NCI-H2196 (cell line): ENCODE results near the gene ZFP30.
A peak's percentile ranks its signal among the peaks of the same experiment; 100 is the strongest.
"Not testable (repeated sequence)": the region's sequence is repeated elsewhere in the genome, so short reads cannot be mapped to it uniquely, and the experiment has no call there.

Experiments
- DNase-seq: peaks from one replicate; lab custom pipeline; 2025; ENCODE audit not compliant: unreplicated experiment; lab: John Stamatoyannopoulos, UW

Gene ZFP30

GRCh38 chr19:37655301-37655688, at the start of gene ZFP30:
TSS of gene ZFP30 (minus strand) at chr19:37655465. CDS start at chr19:37647822, 7,643 bp downstream.
- DNase-seq: peak; percentile 89

GRCh38 chr19:37699057-37699456, 43.8 kb upstream of the ZFP30 start:
- DNase-seq: no peak

GRCh38 chr19:37698216-37698615, 43.0 kb upstream of the ZFP30 start:
- no peak for DNase-seq

GRCh38 chr19:37695144-37695899, 40.1 kb upstream of the ZFP30 start:
- no peak for DNase-seq

GRCh38 chr19:37692956-37693620, 37.8 kb upstream of the ZFP30 start:
- DNase-seq: no peak

- DNase-seq: no peak
Observed at GRCh38 chr19:37691881-37692504, 36.7 kb upstream of the ZFP30 start.

- no peak for DNase-seq
Observed at GRCh38 chr19:37683520-37683919, 28.3 kb upstream of the ZFP30 start.

- no peak for DNase-seq
Observed at GRCh38 chr19:37669450-37669914, 14.2 kb upstream of the ZFP30 start.

- not testable (repeated sequence) for DNase-seq
Observed at GRCh38 chr19:37657157-37657556, 1.9 kb upstream of the ZFP30 start.

GRCh38 chr19:37655689-37656371, 565 bp upstream of the ZFP30 start:
- DNase-seq: peak; percentile 89

- no peak for DNase-seq
Observed at GRCh38 chr19:37654629-37655300, 500 bp downstream of the ZFP30 start.

GRCh38 chr19:37654118-37654517, 1.1 kb downstream of the ZFP30 start:
- no peak for DNase-seq

- no peak for DNase-seq
Observed at GRCh38 chr19:37635076-37636056, 19.9 kb downstream of the ZFP30 start.

GRCh38 chr19:37594982-37595382, 60.3 kb downstream of the ZFP30 start:
- no peak for DNase-seq

- peak; percentile 95 for DNase-seq
Observed at GRCh38 chr19:37594304-37594981, 60.8 kb downstream of the ZFP30 start, which contains the start of the genes ZNF540 and ZNF571. TSS of gene ZNF540 (plus strand) at chr19:37594876. CDS start at chr19:37598448, 3,572 bp downstream. TSS of gene ZNF571 (minus strand) at chr19:37594792. CDS start at chr19:37586676, 8,116 bp downstream.

GRCh38 chr19:37593996-37594303, 61.3 kb downstream of the ZFP30 start:
- no peak for DNase-seq

GRCh38 chr19:37583340-37583739, 71.9 kb downstream of the ZFP30 start:
- no peak for DNase-seq

- no peak for DNase-seq
Observed at GRCh38 chr19:37572203-37572602, 83.1 kb downstream of the ZFP30 start.

- no peak for DNase-seq
Observed at GRCh38 chr19:37565370-37565669, 89.9 kb downstream of the ZFP30 start.
